Activated CD8-positive, alpha-beta memory T cell treated with anti-CD3 and anti-CD28 coated beads, Interleukin-2, amount 10 ng/mL, durations not matched to agents 7 days and 5 days (primary cell): ENCODE data around the gene FBN2. TPM values are rescaled to one million over a fixed set of nuclear protein-coding genes. Genes with fewer than 3 reads are reported as not detected.

Experiments used
- ATAC-seq: fragments of 150-1000 bp; cut with Tn5 transposase; one replicate; pipeline ENCODE4 v1.10.0; 2021; ENCODE audit warnings: moderate library complexity
- CTCF ChIA-PET: fragments of 350-600 bp; sonication (Branson Sonifier 250); formaldehyde crosslinking; loops from one replicate; lab custom pipeline; 2021; ENCODE audit warnings: antibody characterized with exemption; lab: Charles Lee
- DNase-seq: peaks from one replicate; pipeline ENCODE4 v3.0.0-alpha.2; 2020
- H3K27ac Mint-ChIP-seq: one replicate; pipeline ENCODE4 v1.8.0; 2021; ENCODE audit warnings: mild to moderate bottlenecking, mixed read lengths
- H3K27me3 Mint-ChIP-seq: one replicate; pipeline ENCODE4 v1.8.0; 2021; ENCODE audit warnings: mixed read lengths
- H3K36me3 Mint-ChIP-seq: one replicate; pipeline ENCODE4 v1.8.0; 2021; ENCODE audit warnings: mild to moderate bottlenecking, mixed read lengths
- H3K4me1 Mint-ChIP-seq: one replicate; pipeline ENCODE4 v1.8.0; 2021; ENCODE audit warnings: mixed read lengths
- H3K4me3 Mint-ChIP-seq: one replicate; pipeline ENCODE4 v1.8.0; 2021; ENCODE audit warnings: mild to moderate bottlenecking, moderate library complexity, mixed read lengths
- H3K9me3 Mint-ChIP-seq: one replicate; pipeline ENCODE4 v1.8.0; 2022; ENCODE audit warnings: low read depth, mixed read lengths
- total RNA-seq, 2 experiments: library from RNA; stranded (reverse); gene quantifications; one replicate each; pipeline ENCODE4 v1.2.3, GENCODE V29; 2021

The FBN2 gene
- total RNA-seq, 2 experiments from 2014 or later: not detected

- no peaks in the 10 kb centered on the region for H3K9me3 Mint-ChIP-seq
- H3K4me3 Mint-ChIP-seq: no peak overlapping the region
- H3K27me3 Mint-ChIP-seq: no peaks in the 10 kb centered on the region
- no peak for DNase-seq
- no peaks in the 10 kb centered on the region for H3K36me3 Mint-ChIP-seq
- H3K27ac Mint-ChIP-seq: no peak overlapping the region
- H3K4me1 Mint-ChIP-seq: no peaks in the 10 kb centered on the region
- no peak for ATAC-seq
- CTCF ChIA-PET: no interaction called here
These were observed 8.7 kb upstream of the FBN2 start for GRCh38 chr5:128546658-128547281.

DNA sequence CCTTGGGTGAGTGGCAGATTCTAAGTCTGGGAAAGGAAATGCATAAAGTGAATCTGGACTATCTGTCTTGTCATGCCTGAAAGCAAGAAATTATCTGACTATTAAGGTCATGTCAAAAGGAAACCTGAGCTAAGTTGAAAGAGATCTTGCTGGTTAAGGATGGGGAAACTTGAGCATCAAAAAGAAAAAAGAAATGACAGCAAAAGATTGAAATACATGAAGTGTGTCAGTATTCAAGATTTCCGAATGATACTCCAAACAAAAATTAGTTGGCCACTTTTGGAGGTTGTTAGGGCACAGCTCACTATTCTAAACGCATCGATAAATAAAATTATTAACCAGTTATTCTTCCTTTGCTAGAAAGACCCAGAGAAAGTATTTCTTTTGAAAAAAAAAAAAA lies 3.3 kb upstream of the FBN2 start:
- ATAC-seq (no peak), DNase-seq (no peak)
- Mint-ChIP-seq H3K36me3 (peaks cover under 1% of the 10 kb centered on the region), H3K4me1 (no peaks in the 10 kb centered on the region), H3K4me3 (no peak overlapping the region), H3K27ac (no peak overlapping the region), H3K9me3 (peaks cover 3% of the 10 kb centered on the region), H3K27me3 (peaks cover 25% of the 10 kb centered on the region)
- CTCF ChIA-PET: no interaction called here

DNA sequence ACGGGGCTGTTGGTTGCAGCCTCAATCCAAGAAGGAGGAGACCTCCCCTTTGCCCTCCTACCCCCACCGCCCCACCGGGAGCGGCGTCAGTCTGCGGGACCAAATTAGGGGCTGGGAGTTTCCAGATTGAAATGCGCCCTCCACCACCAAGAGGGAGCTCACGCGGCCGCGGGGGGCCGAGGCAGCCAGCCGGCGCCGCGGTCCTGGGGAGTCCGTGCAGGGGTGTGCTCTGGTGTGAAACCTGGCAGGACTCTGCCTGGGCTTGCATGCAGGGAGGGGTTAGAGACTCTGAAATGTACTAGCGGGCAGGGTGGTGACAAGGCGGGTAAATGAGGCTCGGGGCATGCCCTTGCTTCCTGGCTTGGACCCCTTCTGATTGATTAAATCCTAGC lies 989 bp upstream of the FBN2 start:
- Mint-ChIP-seq H3K27me3 (peaks cover 30% of the 10 kb centered on the region), H3K9me3 (peaks cover 4% of the 10 kb centered on the region), H3K4me1 (no peaks in the 10 kb centered on the region), H3K36me3 (peaks cover 3% of the 10 kb centered on the region), H3K4me3 (no peak overlapping the region), H3K27ac (no peak overlapping the region)
- CTCF ChIA-PET: no interaction called here
- DNase-seq (no peak), ATAC-seq (no peak)

DNA sequence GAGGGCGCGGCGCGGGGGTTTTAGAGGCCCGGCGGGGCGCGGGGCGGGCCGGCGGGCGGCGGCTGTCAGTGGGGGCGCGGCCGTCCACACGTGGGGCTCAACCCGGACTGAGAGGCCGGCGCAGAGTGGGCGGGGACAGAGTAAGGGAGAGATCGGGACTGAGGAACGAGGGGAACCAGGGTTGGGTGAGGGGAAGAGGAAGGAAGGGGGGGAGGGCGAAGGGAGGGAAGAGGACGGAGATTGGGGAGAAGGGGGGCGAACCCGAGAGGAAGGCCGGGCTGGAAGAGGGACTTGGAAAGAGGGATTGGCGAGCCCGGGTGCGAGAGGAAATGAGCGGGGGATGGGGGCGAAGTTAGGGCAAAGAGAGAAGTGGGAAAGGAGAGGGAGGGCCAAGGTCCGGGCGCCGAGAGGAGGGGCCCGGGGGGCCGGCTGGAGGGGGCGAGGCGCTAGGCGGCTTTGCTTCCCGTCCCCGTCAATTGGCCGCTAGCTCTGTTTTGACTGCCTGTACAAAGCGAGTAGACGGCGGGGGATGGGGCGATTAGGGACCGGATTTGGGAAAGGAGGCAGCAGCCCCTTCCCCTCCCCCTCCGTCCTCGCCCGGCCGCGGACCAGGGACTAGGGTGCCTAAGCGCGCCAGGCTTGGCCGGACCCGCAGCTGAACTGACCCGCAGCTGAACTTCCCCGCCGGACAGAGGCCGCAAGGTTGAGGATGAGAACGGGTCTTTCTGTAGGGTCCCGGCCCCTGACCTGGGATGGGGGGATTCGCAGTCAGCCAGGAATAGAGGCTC lies 399 bp upstream of the FBN2 start:
- Mint-ChIP-seq H3K9me3 (peaks cover 4% of the 10 kb centered on the region), H3K27me3 (peaks cover 30% of the 10 kb centered on the region), H3K36me3 (peaks cover 3% of the 10 kb centered on the region), H3K4me1 (no peaks in the 10 kb centered on the region), H3K4me3 (no peak overlapping the region), H3K27ac (no peak overlapping the region)
- CTCF ChIA-PET: no interaction called here
- ATAC-seq (no peak), DNase-seq (no peak)

- DNase-seq (no peak), ATAC-seq (no peak)
- Mint-ChIP-seq H3K27ac (no peak overlapping the region), H3K4me1 (no peaks in the 10 kb centered on the region), H3K27me3 (peaks cover 30% of the 10 kb centered on the region), H3K4me3 (no peak overlapping the region), H3K36me3 (peaks cover 3% of the 10 kb centered on the region), H3K9me3 (peaks cover 4% of the 10 kb centered on the region)
- CTCF ChIA-PET: no interaction called here
These were observed 635 bp downstream of the FBN2 start for GRCh38 chr5:128537221-128537999.

GRCh38 chr5:128536254-128537220 lies 1.5 kb downstream of the FBN2 start:
- DNase-seq (no peak), ATAC-seq (no peak)
- peaks cover 3% of the 10 kb centered on the region for H3K36me3 Mint-ChIP-seq
- H3K27me3 Mint-ChIP-seq: peaks cover 30% of the 10 kb centered on the region
- no peak overlapping the region for H3K4me3 Mint-ChIP-seq
- H3K4me1 Mint-ChIP-seq: no peaks in the 10 kb centered on the region
- no peak overlapping the region for H3K27ac Mint-ChIP-seq
- peaks cover 4% of the 10 kb centered on the region for H3K9me3 Mint-ChIP-seq
- CTCF ChIA-PET: no interaction called here

DNA sequence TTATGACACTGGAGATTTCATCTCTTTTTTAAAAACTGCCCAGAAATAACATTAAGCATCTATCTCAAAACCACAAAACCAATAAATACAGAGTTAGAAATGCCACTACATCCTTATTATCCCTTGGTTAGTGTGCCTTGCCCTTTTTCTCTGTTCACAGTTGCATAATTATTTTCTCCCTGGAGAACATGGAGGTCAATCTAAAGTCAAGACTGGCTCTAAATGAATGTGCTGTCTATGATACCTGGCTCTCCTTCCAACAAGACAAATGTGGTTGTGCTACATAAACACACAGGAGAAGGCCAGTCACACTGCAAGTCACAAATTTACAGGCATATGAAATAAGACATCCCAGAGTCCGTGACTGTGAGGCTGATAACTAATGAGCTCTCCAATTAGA lies 2.8 kb downstream of the FBN2 start:
- Mint-ChIP-seq H3K9me3 (peaks cover 2% of the 10 kb centered on the region), H3K27me3 (peaks cover 25% of the 10 kb centered on the region), H3K27ac (no peak overlapping the region), H3K36me3 (peaks cover 3% of the 10 kb centered on the region), H3K4me1 (no peaks in the 10 kb centered on the region), H3K4me3 (no peak overlapping the region)
- ATAC-seq (no peak), DNase-seq (no peak)
- CTCF ChIA-PET: no interaction called here

- H3K4me3 Mint-ChIP-seq: no peak overlapping the region
- no peak for ATAC-seq
- peaks cover 3% of the 10 kb centered on the region for H3K36me3 Mint-ChIP-seq
These were observed 3.3 kb downstream of the FBN2 start for GRCh38 chr5:128534726-128535125.

DNA sequence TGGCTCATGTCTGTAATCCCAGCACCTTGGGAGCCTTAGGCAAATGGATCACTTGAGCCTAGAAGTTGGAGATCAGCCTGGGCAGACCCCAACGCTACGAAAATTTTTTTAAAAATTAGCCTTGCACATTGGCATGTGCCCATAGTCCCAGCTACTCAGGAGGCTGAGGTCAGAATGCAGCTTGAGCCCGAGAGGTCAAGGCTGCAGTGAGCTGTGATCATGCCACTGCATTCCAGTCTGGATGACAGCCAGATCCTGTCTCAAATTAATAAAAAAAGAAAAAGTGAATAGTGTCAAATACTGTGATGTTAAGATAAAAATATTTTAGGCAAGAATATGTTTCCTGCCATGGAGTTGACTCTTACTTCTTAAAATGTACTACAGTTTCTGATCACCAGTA lies 5.3 kb downstream of the FBN2 start:
- H3K27me3 Mint-ChIP-seq: peaks cover 15% of the 10 kb centered on the region
- no peak for DNase-seq
- CTCF ChIA-PET: no interaction called here
- H3K4me3 Mint-ChIP-seq: no peak overlapping the region
- H3K4me1 Mint-ChIP-seq: no peaks in the 10 kb centered on the region
- peaks cover 3% of the 10 kb centered on the region for H3K36me3 Mint-ChIP-seq
- H3K9me3 Mint-ChIP-seq: peaks cover 2% of the 10 kb centered on the region
- no peak overlapping the region for H3K27ac Mint-ChIP-seq
- ATAC-seq: no peak

More at GRCh38 chr5:128534726-128535125, 3.3 kb downstream of the FBN2 start:
- Mint-ChIP-seq H3K27ac (no peak overlapping the region), H3K9me3 (peaks cover 2% of the 10 kb centered on the region), H3K27me3 (peaks cover 25% of the 10 kb centered on the region), H3K4me1 (no peaks in the 10 kb centered on the region)
- no peak for DNase-seq
- CTCF ChIA-PET: no interaction called here

GRCh38 chr5:128532127-128532526 lies 5.9 kb downstream of the FBN2 start:
- Mint-ChIP-seq H3K9me3 (peaks cover 2% of the 10 kb centered on the region), H3K36me3 (peaks cover 3% of the 10 kb centered on the region), H3K27ac (no peak overlapping the region), H3K4me3 (no peak overlapping the region), H3K27me3 (peaks cover 12% of the 10 kb centered on the region), H3K4me1 (no peaks in the 10 kb centered on the region)
- no peak for ATAC-seq
- DNase-seq: no peak
- CTCF ChIA-PET: no interaction called here

- Mint-ChIP-seq H3K9me3 (no peaks in the 10 kb centered on the region), H3K27me3 (peaks cover 2% of the 10 kb centered on the region), H3K4me1 (no peaks in the 10 kb centered on the region), H3K27ac (no peak overlapping the region), H3K4me3 (no peak overlapping the region), H3K36me3 (no peaks in the 10 kb centered on the region)
- DNase-seq: no peak
- CTCF ChIA-PET: no interaction called here
- no peak for ATAC-seq
These were observed 9.3 kb downstream of the FBN2 start for GRCh38 chr5:128528637-128529255.

DNA sequence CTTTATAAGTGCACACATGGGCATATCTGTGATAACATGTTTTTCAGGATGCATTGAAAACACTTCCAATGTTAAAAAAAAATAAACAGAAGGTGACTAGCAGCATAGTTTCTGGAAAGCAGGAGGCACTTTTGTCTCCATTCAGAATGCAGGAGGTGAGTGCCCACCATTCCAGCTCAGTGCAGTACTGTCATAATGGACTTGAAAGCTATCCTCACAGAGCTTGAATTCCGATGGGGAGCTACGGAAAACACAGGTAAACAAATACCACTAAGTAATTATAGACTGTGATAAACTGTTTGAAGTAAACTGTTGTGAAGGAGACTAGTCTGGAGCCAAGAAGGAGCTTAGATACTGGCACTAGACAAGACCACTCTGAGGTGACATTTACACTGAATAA lies 9.9 kb downstream of the FBN2 start:
- ATAC-seq: no peak
- H3K27ac Mint-ChIP-seq: no peak overlapping the region
- no peaks in the 10 kb centered on the region for H3K9me3 Mint-ChIP-seq
- no peak for DNase-seq
- H3K36me3 Mint-ChIP-seq: no peaks in the 10 kb centered on the region
- H3K4me3 Mint-ChIP-seq: no peak overlapping the region
- H3K4me1 Mint-ChIP-seq: no peaks in the 10 kb centered on the region
- H3K27me3 Mint-ChIP-seq: peaks cover 2% of the 10 kb centered on the region
- CTCF ChIA-PET: no interaction called here
